ENCODE measurements around the gene BHLHE41.

Gene BHLHE41

DNA sequence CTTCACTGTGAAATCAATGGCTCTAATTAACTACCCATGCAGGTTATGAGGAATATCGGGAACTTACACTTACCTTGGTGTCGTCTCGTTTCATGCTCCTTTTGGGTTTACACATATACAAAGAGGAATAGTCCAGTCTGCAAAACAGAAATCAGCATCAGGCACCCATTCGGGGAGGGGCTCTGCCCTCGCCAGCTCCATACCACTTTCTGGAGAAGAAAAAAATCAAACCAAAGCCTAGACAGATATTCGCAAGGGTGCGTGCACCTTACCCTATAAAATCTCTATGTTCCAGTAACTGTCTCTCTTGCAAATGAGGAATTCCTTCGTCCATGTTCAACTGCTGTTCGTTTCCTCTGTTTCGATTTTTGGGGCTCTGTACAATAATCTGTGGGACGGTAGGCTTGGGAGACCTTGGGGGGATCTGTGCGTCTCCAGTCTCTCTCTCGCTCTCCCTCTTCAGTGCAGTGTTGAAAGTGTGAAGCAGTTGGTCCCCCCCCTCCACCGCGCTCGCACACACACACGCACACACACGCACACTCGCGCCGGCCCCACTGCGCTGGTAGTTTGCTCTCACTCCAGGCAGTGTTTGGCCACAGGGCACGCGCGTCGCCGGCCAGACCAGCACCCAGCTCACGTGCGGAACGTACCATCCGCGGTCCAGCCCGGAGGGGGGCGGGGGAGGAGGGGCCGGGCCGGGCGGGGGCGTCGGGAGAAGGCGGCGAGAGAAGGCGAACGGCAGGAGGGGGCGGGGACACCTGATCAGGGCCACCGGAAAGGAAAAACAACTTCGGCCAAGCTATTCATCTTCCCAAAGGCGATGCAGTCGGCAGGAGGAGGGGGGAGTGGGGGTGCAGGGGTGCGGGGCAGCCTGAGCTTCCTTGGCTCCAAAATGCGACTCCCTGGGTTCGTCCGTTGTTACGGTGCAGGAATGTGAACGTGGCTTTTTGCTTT is at the start of gene BHLHE41:
TSS of gene BHLHE41 (minus strand) at position 592 of the 954 bp plus-strand sequence. CDS start at position 334, 258 bp downstream.
- no peak for DNase-seq

DNA sequence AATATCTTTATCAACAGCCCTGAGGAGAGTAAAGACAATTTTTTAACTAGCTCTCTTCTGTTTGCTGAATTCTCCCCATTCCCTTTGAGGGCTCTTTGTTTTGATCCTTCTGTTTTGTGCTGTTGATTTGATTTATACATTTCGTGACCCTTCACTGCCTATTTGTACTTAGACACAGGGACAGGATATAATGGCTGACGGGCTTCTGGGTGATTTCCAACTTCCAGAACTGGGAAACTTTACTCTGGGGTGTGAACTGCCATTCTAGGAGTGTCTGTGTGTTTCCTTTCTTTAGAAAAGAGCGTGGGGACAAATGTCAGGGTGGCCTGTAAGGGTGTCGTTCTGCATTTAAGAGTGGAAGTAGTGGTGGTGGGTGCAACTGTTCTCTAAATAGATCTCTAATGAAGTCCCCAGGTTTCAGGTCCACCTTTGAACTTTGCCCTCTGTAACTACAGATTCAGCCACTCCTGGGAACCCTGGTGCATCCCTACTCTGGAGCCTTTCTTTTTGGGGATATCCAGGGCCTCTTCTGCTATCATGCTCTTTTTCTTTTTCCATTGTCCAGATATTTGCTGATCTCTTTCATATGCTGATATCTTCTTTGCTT is 48.2 kb upstream of the BHLHE41 start:
- no peak for DNase-seq

DNA sequence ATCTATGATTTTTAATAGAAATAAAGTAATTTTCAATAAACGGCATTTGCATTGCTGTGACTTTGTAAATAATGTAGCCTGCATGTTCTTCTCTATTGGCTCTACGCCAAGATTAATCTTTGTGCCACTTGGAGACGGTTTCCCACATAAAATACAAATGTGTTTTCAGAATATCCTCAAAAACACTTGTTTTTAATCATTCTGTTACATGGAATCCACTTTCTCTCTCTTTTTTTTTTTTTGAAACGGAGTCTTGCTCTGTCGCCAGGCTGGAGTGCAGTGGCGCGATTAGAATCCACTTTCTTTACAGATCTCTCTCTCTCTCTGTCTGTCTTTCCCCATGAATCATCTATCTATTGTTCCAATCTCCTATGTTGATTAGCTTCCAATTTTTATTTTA is 47.7 kb upstream of the BHLHE41 start:
- DNase-seq: no peak

- DNase-seq: no peak
Measured at GRCh38 chr12:26172013-26172412, 47.2 kb upstream of the BHLHE41 start.

- no peak for DNase-seq
Measured at GRCh38 chr12:26164118-26164517, 39.3 kb upstream of the BHLHE41 start.

DNA sequence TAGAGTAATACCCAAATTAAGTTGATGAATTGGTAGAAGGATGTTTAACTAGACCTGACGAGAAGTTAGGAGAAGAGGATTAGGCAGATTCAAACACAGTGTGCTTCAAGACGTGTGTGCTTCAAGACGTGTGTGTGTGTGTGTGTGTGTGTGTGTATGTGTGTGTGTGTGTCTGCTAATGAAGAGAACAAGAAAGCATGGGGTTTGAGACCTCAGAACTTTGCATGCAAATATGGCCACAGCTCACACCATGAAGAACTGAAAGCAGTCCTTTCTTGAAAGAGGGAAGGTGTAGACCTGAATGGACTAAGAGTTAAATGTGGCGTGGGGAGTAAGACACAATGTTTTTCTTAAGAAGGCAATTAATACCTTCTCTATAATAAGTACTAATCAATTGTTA is 38.1 kb upstream of the BHLHE41 start:
- no peak for DNase-seq

DNA sequence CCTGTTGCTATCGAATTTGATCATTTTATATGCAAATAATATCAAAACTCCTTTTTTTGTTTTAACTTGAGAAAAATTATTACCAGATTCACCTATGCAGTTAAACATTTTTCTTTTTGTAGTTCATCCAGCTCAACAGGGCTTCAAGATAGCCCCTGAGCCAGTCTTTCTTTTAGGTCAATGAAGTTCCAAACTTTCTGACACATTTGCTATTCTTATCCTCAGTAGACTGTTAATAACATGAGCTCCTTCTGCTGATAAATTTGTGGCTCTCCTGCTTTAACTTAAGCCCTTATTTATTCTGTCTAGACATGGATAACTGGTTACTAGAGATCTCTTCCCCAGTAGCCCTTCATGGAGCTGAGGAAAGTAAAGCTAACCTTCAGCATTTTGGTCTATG is 37.3 kb upstream of the BHLHE41 start:
- no peak for DNase-seq

DNA sequence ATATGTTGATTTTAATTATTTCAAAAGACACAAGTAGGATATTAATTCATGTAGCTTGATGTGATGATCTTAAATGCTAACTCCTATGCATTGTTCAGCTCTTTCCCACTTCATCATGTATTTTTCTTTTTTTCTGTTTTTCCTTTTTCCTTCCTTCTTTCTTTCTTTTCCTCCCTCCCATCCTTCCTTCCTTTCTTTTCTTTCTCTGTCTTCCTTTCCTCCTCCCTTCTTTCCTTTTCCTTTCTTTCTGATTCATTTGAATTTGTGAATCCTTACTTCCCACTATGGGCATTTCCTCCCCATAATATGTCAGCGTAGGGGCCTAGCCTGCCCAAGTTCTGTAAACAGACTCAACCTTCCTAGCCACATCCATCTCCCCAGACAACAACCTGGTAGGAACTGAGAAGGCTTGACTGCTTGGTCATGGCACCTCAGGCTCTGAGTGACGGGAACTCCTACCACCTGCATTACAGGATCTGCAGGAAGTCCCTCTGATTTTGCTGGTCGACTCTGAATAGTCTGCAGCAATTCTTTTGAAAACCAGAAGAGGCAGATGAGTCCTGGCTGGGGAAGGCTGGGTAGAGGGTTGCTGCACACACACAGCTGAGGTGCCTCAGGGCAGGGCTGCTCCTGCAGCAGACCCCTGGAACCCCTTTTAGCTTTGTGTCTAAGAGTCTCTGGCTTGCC is 33.4 kb upstream of the BHLHE41 start:
- no peak for DNase-seq

GRCh38 chr12:26157001-26157400 is 32.2 kb upstream of the BHLHE41 start:
- no peak for DNase-seq

GRCh38 chr12:26156201-26156871 is 31.5 kb upstream of the BHLHE41 start:
- no peak for DNase-seq

- DNase-seq: no peak
Measured at GRCh38 chr12:26153421-26154154, 28.8 kb upstream of the BHLHE41 start.

- no peak for DNase-seq
Measured at GRCh38 chr12:26152507-26153102, 27.8 kb upstream of the BHLHE41 start.

GRCh38 chr12:26150736-26151450 is 26.1 kb upstream of the BHLHE41 start:
- no peak for DNase-seq

DNA sequence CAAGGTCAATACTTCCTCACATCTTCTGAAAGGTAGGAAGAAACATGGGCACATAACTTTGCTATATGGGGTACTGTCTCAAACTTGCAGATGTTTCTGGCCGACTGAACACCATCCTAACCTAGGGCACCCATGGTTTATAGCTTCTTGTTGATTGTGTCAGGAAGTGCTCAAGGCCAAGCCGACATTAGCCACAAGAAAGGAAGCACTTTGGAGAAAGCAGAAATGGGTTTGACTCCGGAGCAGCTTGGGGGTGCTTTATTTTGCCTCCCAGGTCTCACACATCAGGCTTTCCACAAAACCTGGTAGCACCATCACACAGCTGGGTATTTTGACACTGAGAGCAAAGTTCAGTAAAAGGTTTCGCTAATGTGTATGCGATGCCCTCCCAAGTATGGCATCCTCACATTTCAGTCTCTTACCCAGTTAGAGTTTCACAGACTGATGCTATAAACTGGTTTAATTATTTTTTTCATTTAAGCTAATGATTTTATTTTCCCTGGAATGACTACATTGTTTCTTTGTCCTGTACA is 25.2 kb upstream of the BHLHE41 start:
- no peak for DNase-seq

DNA sequence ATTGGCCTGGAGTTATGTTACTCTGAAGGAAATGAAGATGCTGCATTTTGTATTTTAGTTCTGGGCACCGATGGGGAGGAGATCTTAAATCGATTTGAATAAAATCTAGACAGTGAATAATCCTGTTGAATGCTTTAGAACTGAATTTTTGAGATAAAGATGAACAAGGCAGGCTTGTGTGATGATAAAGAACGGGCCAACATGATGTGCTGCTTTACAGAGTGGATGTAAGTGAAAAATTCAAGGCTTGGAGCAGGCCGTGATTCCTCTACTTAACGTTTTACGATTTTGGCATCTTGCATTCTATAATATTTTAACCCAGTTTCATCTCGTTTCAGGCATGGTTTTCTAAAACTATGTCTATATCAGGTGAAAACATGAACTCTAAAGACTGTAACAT is 23.5 kb upstream of the BHLHE41 start:
- DNase-seq: no peak

GRCh38 chr12:26143291-26143690 is 18.5 kb upstream of the BHLHE41 start:
- DNase-seq: no peak

- DNase-seq: no peak
Measured at GRCh38 chr12:26138860-26139259, 14.0 kb upstream of the BHLHE41 start.

DNA sequence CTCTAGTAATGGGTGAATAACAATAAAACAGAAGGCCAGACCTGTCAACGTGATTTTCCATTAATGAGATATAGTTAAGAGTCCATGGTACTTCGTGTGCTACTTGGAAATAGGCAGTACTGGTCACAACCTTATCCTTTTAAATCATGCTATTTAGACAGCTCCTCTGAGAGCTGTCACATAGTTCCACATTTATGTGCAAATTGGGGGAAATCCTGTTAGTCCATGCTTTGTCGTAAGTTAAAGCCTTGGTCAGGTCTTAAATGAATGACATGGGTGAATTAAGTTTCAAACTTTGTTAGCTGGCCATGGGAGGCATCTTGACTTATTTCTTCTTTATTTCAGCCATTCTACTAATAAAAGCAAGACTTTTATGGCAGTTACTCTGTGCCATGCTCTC is 11.9 kb upstream of the BHLHE41 start:
- DNase-seq: no peak

DNA sequence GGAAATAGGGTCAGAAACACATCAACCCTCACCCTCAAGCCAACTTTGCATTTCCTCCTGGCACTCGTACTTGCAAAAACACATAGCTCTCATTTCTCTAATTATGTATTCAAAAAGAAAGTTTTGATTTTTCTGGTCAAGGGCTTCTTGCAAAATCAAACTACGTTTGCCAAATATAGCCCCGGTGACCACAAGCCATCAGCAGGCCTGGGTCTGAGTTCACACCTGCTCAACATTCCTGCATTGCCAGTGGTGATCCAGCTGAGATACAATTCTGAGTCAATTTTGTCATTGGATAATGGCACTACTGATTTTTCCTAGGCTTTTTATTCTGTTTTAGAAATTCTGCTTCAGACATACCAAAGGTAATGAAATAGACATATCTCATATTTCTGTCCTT is 10.7 kb upstream of the BHLHE41 start:
- DNase-seq: no peak

- DNase-seq: no peak
Measured at GRCh38 chr12:26135010-26135420, 10.2 kb upstream of the BHLHE41 start.

GRCh38 chr12:26134540-26134939 is 9.7 kb upstream of the BHLHE41 start:
- DNase-seq: no peak

Data from NCI-H2227 treated with DMSO at 0.1 percent for 48 hours (cell line).